A549 (cell line): ENCODE data around the gene TMED4.

Source experiments
- HDAC2 ChIP-seq: fragments of 200-600 bp; sonication (generic); IDR thresholded peaks from 2 replicates; pipeline ENCODE4 v1.6.1; 2016
- HEYL ChIP-seq: fragments of 250-450 bp; sonication (Bioruptor Pico); IDR thresholded peaks from 2 replicates; pipeline ENCODE4 v1.8.0; 2021; ENCODE audit warnings: mild to moderate bottlenecking, moderate library complexity
- RCOR1 ChIP-seq: fragments of 150-350 bp; IDR thresholded peaks from 2 replicates; pipeline ENCODE4 v1.6.1; 2014; ENCODE audit warnings: antibody characterized with exemption, low read length, low read depth
- SMC3 ChIP-seq: fragments of >200 bp; sonication (Bioruptor Twin); formaldehyde crosslinking; IDR thresholded peaks from 3 replicates; pipeline ENCODE4 v1.6.1; 2018; ENCODE audit warnings: inconsistent platforms
- TF ChIP-seq, protein P1 (sequence below): fragments of >200 bp; sonication (Bioruptor Twin); formaldehyde crosslinking; IDR thresholded peaks from 3 replicates; pipeline ENCODE4 v1.5.1; 2016

GRCh38 chr7:44568771-44569560, 13.1 kb downstream of the TMED4 start:
- no peak for TF ChIP-seq SMC3
- TF ChIP-seq, protein P1, sequence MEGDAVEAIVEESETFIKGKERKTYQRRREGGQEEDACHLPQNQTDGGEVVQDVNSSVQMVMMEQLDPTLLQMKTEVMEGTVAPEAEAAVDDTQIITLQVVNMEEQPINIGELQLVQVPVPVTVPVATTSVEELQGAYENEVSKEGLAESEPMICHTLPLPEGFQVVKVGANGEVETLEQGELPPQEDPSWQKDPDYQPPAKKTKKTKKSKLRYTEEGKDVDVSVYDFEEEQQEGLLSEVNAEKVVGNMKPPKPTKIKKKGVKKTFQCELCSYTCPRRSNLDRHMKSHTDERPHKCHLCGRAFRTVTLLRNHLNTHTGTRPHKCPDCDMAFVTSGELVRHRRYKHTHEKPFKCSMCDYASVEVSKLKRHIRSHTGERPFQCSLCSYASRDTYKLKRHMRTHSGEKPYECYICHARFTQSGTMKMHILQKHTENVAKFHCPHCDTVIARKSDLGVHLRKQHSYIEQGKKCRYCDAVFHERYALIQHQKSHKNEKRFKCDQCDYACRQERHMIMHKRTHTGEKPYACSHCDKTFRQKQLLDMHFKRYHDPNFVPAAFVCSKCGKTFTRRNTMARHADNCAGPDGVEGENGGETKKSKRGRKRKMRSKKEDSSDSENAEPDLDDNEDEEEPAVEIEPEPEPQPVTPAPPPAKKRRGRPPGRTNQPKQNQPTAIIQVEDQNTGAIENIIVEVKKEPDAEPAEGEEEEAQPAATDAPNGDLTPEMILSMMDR, result no peak
- no peak for TF ChIP-seq HDAC2
- TF ChIP-seq HEYL (CRISPR knock-in tag), result no peak
- no peak for TF ChIP-seq RCOR1
